AG09309 (cell line): ENCODE data around the gene MXD3.

Experiments used
- DNase-seq: peaks from one replicate; pipeline ENCODE4 v3.0.0-alpha.2; 2010; ENCODE audit warnings: low read depth
- H3K4me3 ChIP-seq: 2 replicates; pipeline ENCODE4 v1.5.1; 2011; ENCODE audit warnings: mild to moderate bottlenecking, low read depth, low read length, moderate library complexity; ENCODE audit not compliant: control insufficient read depth
- TF ChIP-seq, protein P1 (sequence below): IDR thresholded peaks from 2 replicates; pipeline ENCODE4 v1.5.1; 2011; ENCODE audit warnings: mild to moderate bottlenecking, low read depth, low read length, inconsistent platforms; ENCODE audit not compliant: insufficient read depth, control insufficient read depth; ENCODE audit errors: missing control alignments

The MXD3 gene

DNA sequence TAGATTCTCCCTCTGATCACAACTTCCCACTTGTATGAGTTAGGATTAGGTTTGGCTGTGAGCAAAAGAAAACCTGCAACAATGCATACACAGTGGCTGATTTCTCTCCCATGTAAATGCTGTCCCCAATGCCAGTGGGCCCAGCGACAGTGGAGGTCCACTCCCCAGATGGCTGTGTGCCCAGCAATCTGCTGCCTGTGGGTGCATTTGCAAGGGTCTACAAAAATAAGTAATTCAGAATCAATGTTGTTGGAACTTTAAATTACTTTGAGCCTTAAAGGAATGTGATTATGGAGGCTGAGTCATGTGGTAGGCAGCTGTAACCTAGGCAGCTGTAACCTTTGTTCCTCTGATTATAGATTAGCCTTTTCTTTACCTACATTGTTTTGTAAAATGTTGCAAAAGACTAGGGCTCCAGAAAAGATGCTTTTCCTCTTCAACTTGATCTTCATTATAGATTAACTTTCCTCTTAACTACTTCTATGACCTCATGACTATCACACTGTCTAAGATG is 14.2 kb upstream of the MXD3 start:
- DNase-seq, result no peak
- no peak overlapping the region for H3K4me3 ChIP-seq
- TF ChIP-seq, protein P1, sequence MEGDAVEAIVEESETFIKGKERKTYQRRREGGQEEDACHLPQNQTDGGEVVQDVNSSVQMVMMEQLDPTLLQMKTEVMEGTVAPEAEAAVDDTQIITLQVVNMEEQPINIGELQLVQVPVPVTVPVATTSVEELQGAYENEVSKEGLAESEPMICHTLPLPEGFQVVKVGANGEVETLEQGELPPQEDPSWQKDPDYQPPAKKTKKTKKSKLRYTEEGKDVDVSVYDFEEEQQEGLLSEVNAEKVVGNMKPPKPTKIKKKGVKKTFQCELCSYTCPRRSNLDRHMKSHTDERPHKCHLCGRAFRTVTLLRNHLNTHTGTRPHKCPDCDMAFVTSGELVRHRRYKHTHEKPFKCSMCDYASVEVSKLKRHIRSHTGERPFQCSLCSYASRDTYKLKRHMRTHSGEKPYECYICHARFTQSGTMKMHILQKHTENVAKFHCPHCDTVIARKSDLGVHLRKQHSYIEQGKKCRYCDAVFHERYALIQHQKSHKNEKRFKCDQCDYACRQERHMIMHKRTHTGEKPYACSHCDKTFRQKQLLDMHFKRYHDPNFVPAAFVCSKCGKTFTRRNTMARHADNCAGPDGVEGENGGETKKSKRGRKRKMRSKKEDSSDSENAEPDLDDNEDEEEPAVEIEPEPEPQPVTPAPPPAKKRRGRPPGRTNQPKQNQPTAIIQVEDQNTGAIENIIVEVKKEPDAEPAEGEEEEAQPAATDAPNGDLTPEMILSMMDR, result no peak

DNA sequence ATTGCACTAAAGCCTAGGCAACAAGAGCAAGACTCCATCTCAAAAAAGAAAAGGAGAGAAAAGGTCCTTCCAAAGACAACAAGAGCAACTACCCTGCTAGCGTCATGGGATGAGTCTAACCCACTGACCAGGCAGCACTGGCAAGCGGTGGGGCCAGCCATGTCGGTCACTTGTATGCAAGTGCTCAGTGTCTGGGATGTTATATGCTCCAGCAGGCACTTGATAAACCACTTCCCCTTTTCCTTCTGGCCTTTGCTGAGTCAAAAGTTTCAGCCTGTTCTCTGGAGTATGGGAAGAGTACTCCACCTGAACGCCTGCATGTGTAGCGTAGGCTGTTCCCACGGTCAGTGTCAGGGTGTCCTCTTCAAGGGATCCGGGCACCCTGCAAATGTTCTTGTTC is 9.2 kb upstream of the MXD3 start:
- no peak overlapping the region for H3K4me3 ChIP-seq
- TF ChIP-seq, protein P1, result no peak
- no peak for DNase-seq

DNA sequence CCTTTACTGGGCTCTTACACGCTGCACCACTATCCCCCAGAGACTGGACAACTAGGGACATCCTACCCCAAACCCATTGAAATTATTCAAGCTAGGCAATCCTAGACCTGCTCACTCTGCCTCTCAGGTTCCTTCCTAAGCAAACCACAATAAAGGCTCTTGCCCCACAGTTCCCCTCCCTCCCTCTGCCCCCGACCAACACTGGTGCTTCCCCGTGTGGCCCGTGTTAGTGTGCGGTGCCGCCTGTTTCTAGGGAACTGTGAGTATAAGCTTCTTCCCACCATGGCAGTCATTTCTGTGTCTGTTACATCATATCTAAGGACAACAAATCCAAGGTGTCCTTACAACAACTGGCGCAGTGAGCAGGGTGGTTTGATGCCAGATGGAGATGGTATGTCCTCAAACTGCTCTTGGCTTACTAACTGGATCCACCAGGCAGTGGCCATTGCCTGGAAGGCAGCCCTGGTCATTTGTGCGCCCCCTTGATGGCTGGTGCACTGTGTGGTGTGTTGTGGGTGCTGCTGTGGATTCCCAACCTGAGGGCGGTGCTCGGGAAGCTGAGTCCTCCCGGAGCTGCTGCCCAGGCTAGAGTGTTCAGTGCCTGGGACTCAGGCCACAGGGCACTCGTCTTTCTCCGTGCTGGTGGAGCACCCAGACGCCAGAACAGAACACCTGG is 8.4 kb upstream of the MXD3 start:
- TF ChIP-seq, protein P1, result no peak
- no peak for DNase-seq
- H3K4me3 ChIP-seq, result no peak overlapping the region

DNA sequence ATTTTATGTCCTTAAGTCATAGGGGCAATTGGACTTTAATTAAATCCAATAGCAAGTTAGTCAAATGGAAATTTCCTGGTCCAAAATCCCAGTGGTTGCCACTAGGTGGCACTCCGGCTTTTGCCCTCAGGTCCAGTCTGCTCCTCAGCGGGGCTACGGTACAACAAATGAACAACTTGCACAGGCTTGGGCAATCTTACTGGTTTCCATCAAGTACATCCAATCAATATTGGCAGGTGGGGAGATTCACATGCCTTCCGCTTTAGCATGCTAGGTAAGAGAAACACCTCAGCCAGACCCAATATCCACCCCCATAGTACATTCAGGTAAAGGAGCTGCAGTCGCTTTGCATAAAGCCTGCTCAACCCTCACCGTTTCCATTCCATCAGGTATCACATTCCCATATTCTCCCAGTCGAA is 6.3 kb upstream of the MXD3 start:
- no peak overlapping the region for H3K4me3 ChIP-seq
- TF ChIP-seq, protein P1, result peak; percentile 86
- no peak for DNase-seq

DNA sequence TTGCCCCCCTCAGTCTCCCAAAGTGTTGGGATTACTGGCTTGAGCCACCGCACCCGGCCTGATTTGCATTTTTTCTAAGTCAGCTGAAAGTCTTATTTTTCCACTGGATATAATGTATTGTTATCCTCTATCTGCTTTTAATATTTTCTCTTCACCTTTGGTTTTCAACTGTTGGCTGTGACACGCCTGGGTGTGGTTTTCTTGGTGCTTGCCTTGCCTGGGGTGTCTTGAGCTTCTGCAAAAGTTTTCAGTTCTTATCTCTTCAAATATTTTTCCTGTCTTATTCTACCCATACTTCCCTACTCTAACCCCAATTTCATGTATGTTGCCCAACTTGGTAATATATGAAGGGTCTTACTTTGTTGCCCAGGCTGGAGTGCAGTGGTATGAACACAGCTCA is 4.3 kb upstream of the MXD3 start:
- no peak for DNase-seq
- TF ChIP-seq, protein P1, result no peak

DNA sequence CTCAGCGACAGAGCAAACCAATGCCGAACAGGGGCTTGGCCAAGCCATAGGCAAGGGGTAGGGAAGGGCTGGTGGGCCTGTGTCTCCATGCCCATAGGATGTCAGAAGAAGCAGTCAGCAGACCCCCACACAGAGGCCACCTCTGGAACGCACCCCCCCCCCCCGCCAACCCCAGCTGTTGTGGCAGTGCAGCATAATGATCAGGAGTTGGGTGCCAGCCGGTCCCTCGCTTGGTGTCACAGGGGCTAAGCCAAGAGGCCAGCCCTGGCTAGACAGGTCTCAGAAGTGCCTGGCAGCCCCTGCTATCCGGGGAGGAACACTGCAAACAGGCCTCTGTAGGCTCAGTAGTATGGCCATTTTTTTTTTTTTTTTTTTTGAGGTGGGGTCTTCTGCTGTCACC is 3.7 kb upstream of the MXD3 start:
- TF ChIP-seq, protein P1, result no peak

More for the DNA sequence above, 4.3 kb upstream of the MXD3 start:
- no peak overlapping the region for H3K4me3 ChIP-seq

More for the DNA sequence above, 3.7 kb upstream of the MXD3 start:
- no peak for DNase-seq
- H3K4me3 ChIP-seq, result no peak overlapping the region
